ENCODE results near the gene OR5A2.
"Not testable (repeated sequence)": the region's sequence is repeated elsewhere in the genome, so short reads cannot be mapped to it uniquely, and the experiment has no call there.

Gene OR5A2

GRCh38 chr11:59380263-59381059, 45.8 kb downstream of the OR5A2 start:
- Histone ChIP-seq H3K27me3 (replicated peaks; ENCODE audit: control insufficient read depth, insufficient read depth, low read length) (no peaks in the 10 kb centered on the region), H3K36me3 (ENCODE audit: control insufficient read depth, insufficient read depth, low read length) (no peaks in the 10 kb centered on the region), H3K4me3 (replicated peaks; ENCODE audit: low read depth, low read length) (peak overlapping the region; percentile 30)
- DNase-seq (ENCODE audit: extremely low read depth, insufficient read length), result peak; percentile 63
- no peak for TF ChIP-seq CTCF (IDR thresholded peaks at IDR 0.05; ENCODE audit: insufficient read depth, low read length, poor library complexity, severe bottlenecking)

- not testable (repeated sequence) for H3K36me3 ChIP-seq (ENCODE audit: control insufficient read depth, insufficient read depth, low read length); H3K27me3 ChIP-seq (replicated peaks; ENCODE audit: control insufficient read depth, insufficient read depth, low read length); H3K4me3 ChIP-seq (replicated peaks; ENCODE audit: low read depth, low read length); DNase-seq (ENCODE audit: extremely low read depth, insufficient read length)
Measured at GRCh38 chr11:59372324-59372723, 53.9 kb downstream of the OR5A2 start.

GRCh38 chr11:59368238-59369022, 57.8 kb downstream of the OR5A2 start:
- no peak overlapping the region for H3K4me3 ChIP-seq (replicated peaks; ENCODE audit: low read depth, low read length)
- TF ChIP-seq CTCF (IDR thresholded peaks at IDR 0.05; ENCODE audit: insufficient read depth, low read length, poor library complexity, severe bottlenecking), result no peak
- no peak for DNase-seq (ENCODE audit: extremely low read depth, insufficient read length)

More at GRCh38 chr11:59368238-59369022, 57.8 kb downstream of the OR5A2 start:
- Histone ChIP-seq H3K27me3 (replicated peaks; ENCODE audit: control insufficient read depth, insufficient read depth, low read length) (no peaks in the 10 kb centered on the region), H3K36me3 (ENCODE audit: control insufficient read depth, insufficient read depth, low read length) (no peaks in the 10 kb centered on the region)
